GM12878 (cell line): Measurements from ENCODE around the gene ERC2. TPM values are rescaled to one million over a fixed set of nuclear protein-coding genes. Genes with fewer than 3 reads are reported as not detected.

Experiments
- ATAC-seq: fragments of 200-7000 bp; cut with Tn5 transposase; 3 replicates; pipeline ENCODE4 v1.9.1; 2020; ENCODE audit warnings: mild to moderate bottlenecking, moderate library complexity
- BruUV-seq: library from RNA; stranded (reverse); fragments of 400-500 nt; replicated peaks from 2 replicates; lab custom pipeline; 2021; lab: Mats Ljungman, UMichigan
- CTCF ChIA-PET: fragments of 300-600 bp; sonication (Branson Sonifier 250); formaldehyde crosslinking; extraction: SDS; loops from one replicate; lab custom pipeline; 2021; ENCODE audit warnings: inconsistent platforms; lab: Yijun Ruan, JAX
- POLR2A ChIA-PET: fragments of 350-600 bp; formaldehyde crosslinking; extraction: SDS; loops from one replicate; lab custom pipeline; 2021; ENCODE audit warnings: inconsistent platforms; lab: Charles Lee
- RAD21 ChIA-PET: fragments of 300-600 bp; sonication (Branson Sonifier 250); formaldehyde crosslinking; loops from one replicate; lab custom pipeline; 2023; ENCODE audit warnings: antibody characterized with exemption; ENCODE audit not compliant: unreplicated experiment; lab: Charles Lee
- SMC1A ChIA-PET: fragments of 300-600 bp; sonication (Branson Sonifier 250); formaldehyde crosslinking; loops from one replicate; lab custom pipeline; 2023; ENCODE audit not compliant: unreplicated experiment, uncharacterized antibody; lab: Charles Lee
- DNase-seq: peaks from one replicate; pipeline ENCODE4 v3.0.0-alpha.2; 2011; ENCODE audit warnings: low read depth, low spot score
- FAIRE-seq: peaks from 3 replicates; lab custom pipeline; 2011; peaks lifted over from hg19 to GRCh38; lab: Jason Lieb, UNC
- H2AFZ ChIP-seq: 2 replicates; pipeline ENCODE4 v1.6.0; 2011; ENCODE audit warnings: low read depth, low read length, control low read depth; ENCODE audit not compliant: control insufficient read depth
- H3K27ac ChIP-seq: 2 replicates; pipeline ENCODE4 v1.5.1; 2011; ENCODE audit warnings: control low read depth; ENCODE audit not compliant: control insufficient read depth, insufficient read depth
- H3K27me3 ChIP-seq, 2 experiments: replicated peaks in 1 of 2; 2 replicates each; pipeline versions ENCODE4 v1.6.0 to v1.6.1; 2011; ENCODE audit warnings: low read length in 1 of 2; ENCODE audit not compliant: control insufficient read depth in 2 of 2, insufficient read depth in 2 of 2
- H3K36me3 ChIP-seq, 2 experiments: 2 replicates each; pipeline ENCODE4 v1.5.1; 2011; ENCODE audit warnings: low read length in 1 of 2; ENCODE audit not compliant: control insufficient read depth in 2 of 2, insufficient read depth in 2 of 2
- H3K4me1 ChIP-seq: 2 replicates; pipeline ENCODE4 v1.6.1; 2011; ENCODE audit warnings: mild to moderate bottlenecking, low read length, moderate library complexity, mixed read lengths; ENCODE audit not compliant: control insufficient read depth, insufficient read depth
- H3K4me2 ChIP-seq: 2 replicates; pipeline ENCODE4 v1.6.0; 2011; ENCODE audit warnings: control low read depth; ENCODE audit not compliant: control insufficient read depth, insufficient read depth
- H3K4me3 ChIP-seq: fragments of 200-600 bp; sonication (generic); 2 replicates; pipeline ENCODE4 v1.5.1; 2016
- H3K79me2 ChIP-seq: 2 replicates; pipeline ENCODE4 v1.6.0; 2011; ENCODE audit warnings: low read length; ENCODE audit not compliant: control insufficient read depth, insufficient read depth
- H3K9ac ChIP-seq: 2 replicates; pipeline ENCODE4 v1.8.0; 2011; ENCODE audit warnings: low read length, control low read depth, mixed read lengths; ENCODE audit not compliant: control insufficient read depth, insufficient read depth
- H3K9me3 ChIP-seq: replicated peaks from 3 replicates; pipeline ENCODE4 v1.5.1; 2011; ENCODE audit warnings: mild to moderate bottlenecking, low read length; ENCODE audit not compliant: control insufficient read depth, insufficient read depth
- H4K20me1 ChIP-seq: 2 replicates; pipeline ENCODE4 v1.6.0; 2011; ENCODE audit not compliant: control insufficient read depth, insufficient read depth
- CHD4 ChIP-seq: fragments of 200-600 bp; sonication (generic); IDR thresholded peaks from 2 replicates; pipeline ENCODE4 v1.6.1; 2016; ENCODE audit warnings: mild to moderate bottlenecking
- CREM ChIP-seq: IDR thresholded peaks from 2 replicates; pipeline ENCODE4 v1.6.1; 2014; ENCODE audit warnings: antibody characterized with exemption, low read depth
- ETV6 ChIP-seq, 2 experiments: fragments of 450-650 bp in 1 of 2; IDR thresholded peaks in 1 of 2; conservative IDR thresholded peaks in 1 of 2; 2 replicates each; pipeline ENCODE4 v1.6.1; 2014; ENCODE audit warnings: antibody characterized with exemption in 1 of 2, borderline replicate concordance in 1 of 2, low read depth in 1 of 2, mild to moderate bottlenecking in 1 of 2, moderate library complexity in 1 of 2
- GATAD2B ChIP-seq: fragments of 450-650 bp; conservative IDR thresholded peaks from 2 replicates; pipeline ENCODE4 v1.6.1; 2017; ENCODE audit warnings: low read depth, mild to moderate bottlenecking, moderate library complexity
- HCFC1 ChIP-seq: fragments of 150-350 bp; IDR thresholded peaks from 2 replicates; pipeline ENCODE4 v1.6.1; 2014; ENCODE audit warnings: low read length
- IRF3 ChIP-seq: fragments of 450-650 bp; IDR thresholded peaks from 2 replicates; pipeline ENCODE4 v1.6.1; 2014; ENCODE audit warnings: mild to moderate bottlenecking
- IRF4 ChIP-seq: IDR thresholded peaks from 2 replicates; pipeline ENCODE4 v1.6.1; 2011; ENCODE audit warnings: low read depth, low read length
- KDM1A ChIP-seq: fragments of 200-600 bp; sonication (generic); IDR thresholded peaks from 2 replicates; pipeline ENCODE4 v1.6.1; 2016; ENCODE audit warnings: borderline replicate concordance
- NFYB ChIP-seq: IDR thresholded peaks from 2 replicates; pipeline ENCODE4 v1.6.1; 2011; ENCODE audit warnings: low read depth, mild to moderate bottlenecking, low read length, improper control_type of control experiment, moderate library complexity; ENCODE audit not compliant: insufficient read depth
- PAX8 ChIP-seq: fragments of 450-650 bp; IDR thresholded peaks from 2 replicates; pipeline ENCODE4 v1.6.1; 2017; ENCODE audit warnings: mild to moderate bottlenecking, moderate library complexity
- SP1 ChIP-seq: IDR thresholded peaks from one replicate; pipeline ENCODE4 v1.6.1; 2011; ENCODE audit warnings: low read depth, low read length
- YY1 ChIP-seq: IDR thresholded peaks from 2 replicates; pipeline ENCODE4 v1.6.1; 2011; ENCODE audit warnings: low read depth, mild to moderate bottlenecking, low read length
- ZNF592 ChIP-seq: fragments of 450-650 bp; IDR thresholded peaks from 2 replicates; pipeline ENCODE4 v1.6.1; 2017; ENCODE audit warnings: mild to moderate bottlenecking, moderate library complexity
- WGBS: methylation state at CpG from one replicate; pipeline ENCODE4 v1.1.6; 2016; ENCODE audit warnings: low lambda C conversion rate; ENCODE audit not compliant: insufficient replicate concordance, insufficient coverage; ENCODE audit errors: missing lambda C conversion rate; 5-methylcytosine and 5-hydroxymethylcytosine counted together
- in situ Hi-C: fragments of 300-500 bp; cut with MboI; formaldehyde crosslinking; loops from 9 replicates; pipeline ENCODE4 v1.14.3; 2018; ENCODE audit warnings: mixed read lengths
- intact Hi-C: fragments of 100-400 bp; cut with micrococcal nuclease; formaldehyde crosslinking; loops from one replicate; pipeline ENCODE4 v1.14.2; 2022; ENCODE audit not compliant: unreplicated experiment
- polyA plus RNA-seq, 11 experiments: library from polyadenylated mRNA; depleted of rRNA in 4 of 11; unstranded in 6 of 11; stranded (reverse) in 5 of 11; fragments of >200 nt; fragmentation: Nextera tagmentation in 4 of 11; fragmentation: Illumina TruSeq in 1 of 11; extraction: Ambion mirVana in 4 of 11; extraction: Trizol in 1 of 11; gene quantifications; 1 replicate in 1 of 11; 2 replicates in 10 of 11; pipeline versions ENCODE4 v1.2.1 to v1.2.3, GENCODE V29; 2011 to 2016; ENCODE audit warnings: inconsistent platforms in 2 of 11, missing spikeins in 2 of 11, low read depth in 1 of 11
- total RNA-seq, 4 experiments: library from RNA; depleted of rRNA in 3 of 4; stranded (reverse); fragments of >200 nt in 3 of 4; fragmentation: Illumina TruSeq in 1 of 4; extraction: Trizol in 1 of 4; gene quantifications; 2 replicates each; pipeline versions ENCODE4 v1.2.1 to v1.2.3, GENCODE V29; 2013 to 2021
- TF ChIP-seq, protein P1 (sequence below): IDR thresholded peaks from 2 replicates; pipeline ENCODE4 v1.6.1; 2011; ENCODE audit warnings: low read depth, mild to moderate bottlenecking, low read length, moderate library complexity, borderline replicate concordance; ENCODE audit errors: extremely low read depth
- TF ChIP-seq, protein P2 (sequence below): IDR thresholded peaks from 2 replicates; pipeline ENCODE4 v1.6.1; 2012; ENCODE audit warnings: mild to moderate bottlenecking, low read depth, low read length

ERC2 gene
- total and polyA plus RNA-seq, 10 of the 15 experiments (the other 5 are each of a cell fraction or from before 2014, with no cell fraction given), result 0.06 to 1.4 (median 0.12) TPM; not detected in 3

DNA sequence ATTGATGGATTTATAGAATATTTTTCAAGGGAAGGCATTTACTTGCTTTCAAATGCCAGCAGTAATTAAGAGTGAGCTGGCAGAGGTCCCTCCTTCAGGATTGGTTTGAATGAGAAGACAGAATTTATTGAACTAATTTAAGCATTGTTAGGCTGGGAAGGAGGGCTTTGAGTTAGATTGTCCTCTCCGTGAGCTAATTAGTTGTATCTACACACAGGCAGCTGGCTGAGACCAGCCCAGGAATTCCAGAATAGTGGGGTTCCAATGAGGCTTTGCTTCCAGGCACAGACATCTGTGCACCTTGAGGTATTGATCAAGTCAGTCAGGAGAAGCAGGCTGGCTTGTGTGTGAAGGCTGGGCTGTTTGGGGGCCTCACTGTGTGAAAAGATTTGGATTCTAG is 857.1 kb downstream of the ERC2 start:
- Histone ChIP-seq H3K27ac (no peak overlapping the region), H2AFZ (no peak overlapping the region), H4K20me1 (no peaks in the 10 kb centered on the region), H3K27me3 (no peaks in the 10 kb centered on the region), H3K36me3 (no peaks in the 10 kb centered on the region), H3K4me1 (peaks cover 19% of the 10 kb centered on the region), H3K4me3 (no peak overlapping the region), H3K79me2 (no peaks in the 10 kb centered on the region), H3K9ac (no peak overlapping the region), H3K4me2 (no peak overlapping the region), H3K9me3 (no peaks in the 10 kb centered on the region; the same call in 2 of the 3 replicates)
- DNase-seq (no peak), ATAC-seq (no peak), FAIRE-seq (no peak)
- BruUV-seq, result no TSS peak
- WGBS, result 95% methylated on average over 1 of the region's 1 CpG
- intact Hi-C loops (no loop called here), in situ Hi-C loops (no loop called here)
- ChIA-PET CTCF (interaction anchor here (1.2 to 1.9 kb wide), 2 partner anchors 10 to 11 kb away, joined by 4 to 10 read pairs; no protein-coding TSS in a partner anchor), POLR2A (interaction anchor here (0.9 kb wide), 1 partner anchor 9 kb away, joined by 3 read pairs; no protein-coding TSS in a partner anchor), SMC1A (interaction anchor here (1.2 to 3.0 kb wide), 3 partner anchors 10 to 52 kb away, joined by 5 to 21 read pairs (median 9); no protein-coding TSS in a partner anchor), RAD21 (interaction anchor here (1.0 to 1.7 kb wide), 4 partner anchors 9 to 111 kb away, joined by 3 to 7 read pairs (median 4); no protein-coding TSS in a partner anchor)
- TF ChIP-seq CHD4, result no peak
- TF ChIP-seq ZNF592, result no peak
- TF ChIP-seq, protein P1, sequence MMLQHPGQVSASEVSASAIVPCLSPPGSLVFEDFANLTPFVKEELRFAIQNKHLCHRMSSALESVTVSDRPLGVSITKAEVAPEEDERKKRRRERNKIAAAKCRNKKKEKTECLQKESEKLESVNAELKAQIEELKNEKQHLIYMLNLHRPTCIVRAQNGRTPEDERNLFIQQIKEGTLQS, result no peak
- no peak for TF ChIP-seq IRF3
- no peak for TF ChIP-seq NFYB
- TF ChIP-seq IRF4, result no peak
- TF ChIP-seq CREM, result no peak
- no peak for TF ChIP-seq GATAD2B
- no peak for TF ChIP-seq HCFC1
- TF ChIP-seq, protein P2, sequence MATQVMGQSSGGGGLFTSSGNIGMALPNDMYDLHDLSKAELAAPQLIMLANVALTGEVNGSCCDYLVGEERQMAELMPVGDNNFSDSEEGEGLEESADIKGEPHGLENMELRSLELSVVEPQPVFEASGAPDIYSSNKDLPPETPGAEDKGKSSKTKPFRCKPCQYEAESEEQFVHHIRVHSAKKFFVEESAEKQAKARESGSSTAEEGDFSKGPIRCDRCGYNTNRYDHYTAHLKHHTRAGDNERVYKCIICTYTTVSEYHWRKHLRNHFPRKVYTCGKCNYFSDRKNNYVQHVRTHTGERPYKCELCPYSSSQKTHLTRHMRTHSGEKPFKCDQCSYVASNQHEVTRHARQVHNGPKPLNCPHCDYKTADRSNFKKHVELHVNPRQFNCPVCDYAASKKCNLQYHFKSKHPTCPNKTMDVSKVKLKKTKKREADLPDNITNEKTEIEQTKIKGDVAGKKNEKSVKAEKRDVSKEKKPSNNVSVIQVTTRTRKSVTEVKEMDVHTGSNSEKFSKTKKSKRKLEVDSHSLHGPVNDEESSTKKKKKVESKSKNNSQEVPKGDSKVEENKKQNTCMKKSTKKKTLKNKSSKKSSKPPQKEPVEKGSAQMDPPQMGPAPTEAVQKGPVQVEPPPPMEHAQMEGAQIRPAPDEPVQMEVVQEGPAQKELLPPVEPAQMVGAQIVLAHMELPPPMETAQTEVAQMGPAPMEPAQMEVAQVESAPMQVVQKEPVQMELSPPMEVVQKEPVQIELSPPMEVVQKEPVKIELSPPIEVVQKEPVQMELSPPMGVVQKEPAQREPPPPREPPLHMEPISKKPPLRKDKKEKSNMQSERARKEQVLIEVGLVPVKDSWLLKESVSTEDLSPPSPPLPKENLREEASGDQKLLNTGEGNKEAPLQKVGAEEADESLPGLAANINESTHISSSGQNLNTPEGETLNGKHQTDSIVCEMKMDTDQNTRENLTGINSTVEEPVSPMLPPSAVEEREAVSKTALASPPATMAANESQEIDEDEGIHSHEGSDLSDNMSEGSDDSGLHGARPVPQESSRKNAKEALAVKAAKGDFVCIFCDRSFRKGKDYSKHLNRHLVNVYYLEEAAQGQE, result no peak
- no peak for TF ChIP-seq KDM1A
- TF ChIP-seq YY1, result no peak
- no peak for TF ChIP-seq ETV6 (conservative IDR thresholded peaks at IDR 0.05 in 1 of 2, IDR thresholded peaks at IDR 0.05 in 1 of 2; ENCODE audit: borderline replicate concordance in 1 of 2, low read depth in 1 of 2)
- TF ChIP-seq SP1, result no peak
- no peak for TF ChIP-seq PAX8
